Activated CD4-positive, alpha-beta T cell treated with anti-CD3 and anti-CD28 coated beads, Interleukin-2, amount 10 ng/mL, durations not matched to agents 7 days and 5 days (primary cell): ENCODE results near the gene EFCC1. TPM values are rescaled to one million over a fixed set of nuclear protein-coding genes. Genes with fewer than 3 reads are reported as not detected.

ENCODE experiments used
- CTCF ChIA-PET: fragments of 350-600 bp; sonication (Branson Sonifier 250); formaldehyde crosslinking; loops from one replicate; lab custom pipeline; 2021; ENCODE audit warnings: antibody characterized with exemption; lab: Charles Lee
- POLR2A ChIA-PET: fragments of 350-600 bp; sonication (Branson Sonifier 250); formaldehyde crosslinking; loops from one replicate; lab custom pipeline; 2021; ENCODE audit warnings: antibody characterized with exemption; lab: Charles Lee
- DNase-seq: peaks from one replicate; pipeline ENCODE4 v3.0.0-alpha.2; 2020
- H3K27ac Mint-ChIP-seq: one replicate; pipeline ENCODE4 v1.8.0; 2021; ENCODE audit warnings: mild to moderate bottlenecking, moderate library complexity, mixed read lengths
- H3K27me3 Mint-ChIP-seq: one replicate; pipeline ENCODE4 v1.8.0; 2021; ENCODE audit warnings: mixed read lengths
- H3K36me3 Mint-ChIP-seq: one replicate; pipeline ENCODE4 v1.8.0; 2021; ENCODE audit warnings: low read depth, mixed read lengths
- H3K4me1 Mint-ChIP-seq: one replicate; pipeline ENCODE4 v1.8.0; 2021; ENCODE audit warnings: mixed read lengths
- H3K4me3 Mint-ChIP-seq: one replicate; pipeline ENCODE4 v1.8.0; 2021; ENCODE audit warnings: mild to moderate bottlenecking, moderate library complexity, mixed read lengths
- H3K9me3 Mint-ChIP-seq: one replicate; pipeline ENCODE4 v1.8.0; 2021; ENCODE audit warnings: mixed read lengths
- total RNA-seq, 2 experiments: library from RNA; stranded (reverse); gene quantifications; one replicate each; pipeline ENCODE4 v1.2.3, GENCODE V29; 2021

Gene EFCC1
- total RNA-seq, 2 experiments from 2014 or later, result 0.07 TPM; not detected in 1

DNA sequence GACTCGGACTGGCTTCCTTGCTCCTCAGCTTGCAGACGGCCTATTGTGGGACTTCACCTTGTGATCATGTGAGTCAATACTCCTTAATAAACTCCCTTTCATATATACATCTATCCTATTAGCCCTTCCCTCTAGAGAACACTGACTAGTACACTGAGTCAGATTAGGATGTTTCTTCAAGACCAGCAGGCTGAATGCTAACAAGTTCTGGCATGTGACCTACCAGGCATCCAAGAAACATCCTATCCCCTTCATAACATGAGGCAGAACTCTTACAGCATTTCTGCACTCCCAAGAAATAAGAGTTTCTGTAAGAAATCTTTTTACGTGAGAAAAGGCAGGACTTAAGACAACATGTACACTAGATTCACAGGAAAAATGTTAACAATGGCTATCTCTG is 16.5 kb upstream of the EFCC1 start:
- Mint-ChIP-seq H3K4me3 (no peak overlapping the region), H3K27ac (no peak overlapping the region), H3K27me3 (no peaks in the 10 kb centered on the region), H3K4me1 (peaks cover 3% of the 10 kb centered on the region), H3K9me3 (no peaks in the 10 kb centered on the region), H3K36me3 (no peaks in the 10 kb centered on the region)
- ChIA-PET POLR2A (no interaction called here), CTCF (no interaction called here)
- DNase-seq, result no peak

DNA sequence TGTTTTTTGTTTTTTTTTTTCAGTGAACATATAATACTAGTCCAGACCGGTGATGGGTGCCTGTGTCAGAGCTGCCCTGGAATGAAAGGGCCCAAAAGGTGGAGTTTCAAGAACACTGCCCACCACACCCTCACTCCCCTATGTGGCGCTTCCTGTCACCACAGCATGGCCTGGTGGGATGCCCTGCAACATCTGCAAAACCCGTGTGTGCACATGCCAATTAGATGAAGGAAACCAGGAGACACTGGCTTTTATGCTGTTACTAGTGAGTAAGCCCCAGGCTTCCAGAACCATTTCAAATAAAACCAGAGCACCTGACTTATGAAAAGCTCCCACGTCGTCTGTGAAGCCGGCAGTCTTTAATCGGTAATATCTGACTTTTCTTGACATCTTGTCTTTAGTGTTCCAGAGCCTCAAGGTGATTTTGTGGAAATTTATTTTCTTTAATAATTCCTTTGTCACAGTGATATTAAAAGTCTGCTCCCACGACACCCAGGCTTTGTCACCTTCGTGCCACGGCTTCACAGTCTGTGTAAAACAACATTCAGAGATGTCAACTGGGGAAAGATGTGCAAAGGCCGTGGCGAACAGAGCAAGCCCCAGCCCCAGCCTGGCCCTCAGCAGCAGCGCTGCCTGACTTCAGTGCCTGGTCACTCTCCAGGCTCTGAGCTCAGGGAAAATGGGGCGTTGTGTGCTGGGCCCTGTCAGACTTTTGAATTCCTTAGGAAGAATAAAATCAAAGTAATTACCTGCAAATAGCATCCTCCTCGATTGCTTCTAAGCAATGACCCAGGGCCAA is 13.6 kb upstream of the EFCC1 start:
- Mint-ChIP-seq H3K9me3 (no peaks in the 10 kb centered on the region), H3K36me3 (no peaks in the 10 kb centered on the region), H3K27me3 (no peaks in the 10 kb centered on the region), H3K4me1 (peaks cover 3% of the 10 kb centered on the region), H3K4me3 (no peak overlapping the region), H3K27ac (no peak overlapping the region)
- POLR2A ChIA-PET, result no interaction called here
- CTCF ChIA-PET, result interaction anchor here (0.6 kb wide), 1 partner anchor 137 kb away, joined by 3 read pairs; no protein-coding TSS in a partner anchor
- no peak for DNase-seq

DNA sequence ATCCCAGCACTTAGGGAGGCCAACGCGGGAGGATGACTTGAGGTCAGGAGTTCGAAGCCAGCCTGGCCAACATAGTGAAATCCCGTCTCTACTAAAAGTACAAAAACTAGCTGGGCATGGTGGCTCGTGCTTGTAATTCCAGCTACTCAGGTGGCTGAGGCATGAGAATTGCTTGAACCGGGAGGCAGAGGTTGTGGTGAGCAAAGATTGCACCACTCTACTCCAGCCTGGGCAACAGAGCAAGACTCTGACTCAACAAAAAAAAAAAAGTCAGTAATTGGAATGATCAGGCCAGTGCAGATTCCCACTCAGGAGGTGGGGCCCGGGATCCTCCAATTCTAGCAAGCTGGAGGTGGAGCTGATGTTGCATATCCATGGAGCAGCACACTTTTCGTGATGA is 12.8 kb upstream of the EFCC1 start:
- Mint-ChIP-seq H3K27ac (no peak overlapping the region), H3K9me3 (no peaks in the 10 kb centered on the region), H3K4me1 (peaks cover 10% of the 10 kb centered on the region), H3K4me3 (no peak overlapping the region), H3K36me3 (no peaks in the 10 kb centered on the region), H3K27me3 (no peaks in the 10 kb centered on the region)
- CTCF ChIA-PET, result interaction anchor here (0.9 kb wide), 1 partner anchor 15 kb away, joined by 3 read pairs; no protein-coding TSS in a partner anchor
- POLR2A ChIA-PET, result no interaction called here
- no peak for DNase-seq

DNA sequence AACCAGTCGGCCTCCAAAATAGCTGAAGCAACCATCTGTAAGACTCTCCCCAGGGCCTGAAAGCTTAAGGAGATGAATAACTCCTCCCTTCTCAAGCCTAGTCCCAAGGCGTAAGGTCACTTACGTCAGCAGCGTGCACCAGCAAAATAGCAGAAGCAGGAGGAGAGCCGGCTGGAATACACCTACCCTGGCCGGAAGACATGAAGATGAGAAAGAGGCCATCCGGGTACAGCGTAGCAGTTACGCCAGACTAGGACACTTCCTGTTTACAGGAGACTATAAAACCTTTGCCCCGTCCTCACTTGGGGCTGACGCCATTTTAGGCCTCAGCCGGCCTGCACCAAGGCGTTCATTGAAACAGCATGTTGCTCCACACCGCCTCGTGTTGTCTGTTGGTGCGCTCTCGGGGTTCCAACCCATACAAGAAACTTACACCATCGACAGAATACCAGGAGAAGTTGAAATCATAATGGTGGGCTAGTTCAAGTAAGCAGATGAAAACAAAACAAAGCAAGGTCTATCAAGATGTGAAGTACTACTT is 9.7 kb upstream of the EFCC1 start:
- Mint-ChIP-seq H3K36me3 (no peaks in the 10 kb centered on the region), H3K4me1 (peaks cover 33% of the 10 kb centered on the region), H3K27ac (no peak overlapping the region), H3K4me3 (no peak overlapping the region), H3K27me3 (no peaks in the 10 kb centered on the region), H3K9me3 (no peaks in the 10 kb centered on the region)
- no peak for DNase-seq
- CTCF ChIA-PET, result interaction anchor here (1.4 kb wide), 1 partner anchor 16 kb away, joined by 4 read pairs; no protein-coding TSS in a partner anchor
- POLR2A ChIA-PET, result no interaction called here

DNA sequence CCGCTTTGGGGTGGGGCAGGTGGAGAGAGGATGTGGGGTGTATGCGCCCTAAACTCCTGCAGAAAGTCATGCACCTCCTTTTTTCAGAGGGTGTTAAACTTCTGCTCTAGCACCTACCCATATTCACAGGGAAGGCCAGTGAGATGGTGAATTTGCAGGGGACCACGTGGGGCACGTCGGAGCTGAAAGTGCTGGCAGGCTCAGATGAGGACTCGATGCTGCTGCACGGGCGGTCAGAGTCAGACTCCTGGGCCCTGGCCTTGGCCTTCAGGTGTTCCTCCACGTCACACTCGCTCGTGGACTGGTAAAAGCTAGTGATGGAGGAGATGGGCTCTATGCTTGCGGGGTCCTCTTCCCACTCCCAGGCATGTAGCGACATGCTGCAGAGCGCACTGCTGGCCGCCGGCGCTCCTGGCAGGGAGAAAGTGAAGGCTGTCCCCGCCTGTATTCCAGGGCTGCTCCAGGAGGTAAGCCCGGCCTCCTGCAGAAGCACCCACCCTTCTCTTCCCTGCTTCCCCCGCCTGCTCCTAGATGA is 8.1 kb upstream of the EFCC1 start:
- CTCF ChIA-PET, result interaction anchor here (0.6 to 2.9 kb wide), 4 partner anchors 22 to 33 kb away, joined by 4 to 11 read pairs (median 5); no protein-coding TSS in a partner anchor
- Mint-ChIP-seq H3K9me3 (peaks cover 5% of the 10 kb centered on the region), H3K36me3 (no peaks in the 10 kb centered on the region), H3K27ac (no peak overlapping the region), H3K4me3 (peak overlapping the region; percentile 17), H3K27me3 (peaks cover 5% of the 10 kb centered on the region), H3K4me1 (peaks cover 33% of the 10 kb centered on the region)
- no peak for DNase-seq
- POLR2A ChIA-PET, result no interaction called here

DNA sequence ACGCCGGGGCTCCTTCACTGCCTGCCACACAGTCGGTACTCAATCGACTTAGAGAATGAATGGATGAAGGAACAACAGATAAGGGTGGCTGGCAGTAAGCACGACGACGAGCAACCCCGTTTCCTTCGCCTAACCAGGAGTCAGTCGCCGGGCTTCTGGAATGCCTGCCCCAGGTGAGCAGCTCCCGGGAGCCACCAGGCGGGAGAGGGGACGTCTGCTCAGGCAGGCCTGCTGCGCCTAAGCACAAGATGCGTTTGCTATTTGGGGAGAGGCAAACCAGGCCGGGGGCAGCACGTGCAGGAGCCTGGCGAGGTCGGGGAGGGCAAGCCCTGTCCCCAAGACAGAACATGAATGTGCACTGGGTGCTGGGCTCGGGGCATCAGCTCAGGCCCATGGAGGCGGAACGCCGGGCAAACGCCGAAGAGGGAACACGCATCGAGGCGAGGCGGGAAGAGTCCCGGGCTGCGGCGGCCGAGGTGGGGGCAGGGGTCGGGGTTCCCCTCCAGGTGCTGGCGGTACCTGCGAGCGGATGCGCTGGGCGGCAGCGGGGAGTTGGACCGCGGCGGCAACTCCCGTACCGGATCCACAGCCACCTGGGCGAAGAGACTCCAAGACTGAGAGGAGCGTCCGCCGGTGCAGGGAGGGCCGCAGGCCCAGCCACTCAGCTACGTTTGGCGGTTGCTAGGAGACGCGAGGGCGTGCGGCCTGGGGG is 7.5 kb upstream of the EFCC1 start, which contains the start of gene CFAP92:
Gene CFAP92, minus strand, starts transcription at position 616 of the 712 bp plus-strand sequence. CDS start 772 bp downstream, outside the sequence.
- CTCF ChIA-PET, result interaction anchor here (0.7 to 2.9 kb wide), 6 partner anchors 11 to 250 kb away, joined by 3 to 11 read pairs (median 4); no protein-coding TSS in a partner anchor
- Mint-ChIP-seq H3K27ac (peak within 1 kb of the TSS; percentile 76), H3K27me3 (peaks cover 10% of the 10 kb centered on the region), H3K4me3 (peak within 1 kb of the TSS; percentile 43), H3K9me3 (peaks cover 5% of the 10 kb centered on the region), H3K36me3 (no peaks in the 10 kb centered on the region), H3K4me1 (peaks cover 38% of the 10 kb centered on the region)
- POLR2A ChIA-PET, result no interaction called here
- peak; percentile 93 for DNase-seq

DNA sequence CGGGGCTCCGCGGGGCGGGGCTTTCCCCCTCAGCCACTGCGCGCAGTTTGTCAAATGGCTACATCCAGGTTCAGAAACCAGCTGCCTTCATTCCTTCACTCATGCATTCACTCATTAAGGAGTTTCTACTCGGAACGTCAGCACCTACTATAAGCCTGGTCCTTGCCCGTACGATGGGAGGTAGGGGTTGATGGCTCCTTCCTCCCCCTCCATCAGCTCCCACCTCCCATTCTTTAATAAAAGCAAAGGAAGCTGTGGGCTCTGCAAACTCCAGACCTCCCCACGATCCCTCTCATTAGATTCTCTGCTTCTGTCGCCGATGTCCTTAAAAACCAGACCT is 7.0 kb upstream of the EFCC1 start:
- ChIA-PET CTCF (interaction anchor here (0.7 to 2.9 kb wide), 7 partner anchors 9 to 249 kb away, joined by 3 to 11 read pairs (median 4); no protein-coding TSS in a partner anchor), POLR2A (no interaction called here)
- H3K27me3 Mint-ChIP-seq, result peaks cover 15% of the 10 kb centered on the region
- H3K4me3 Mint-ChIP-seq, result peak overlapping the region; percentile 43
- peaks cover 5% of the 10 kb centered on the region for H3K9me3 Mint-ChIP-seq
- DNase-seq, result no peak
- peak overlapping the region; percentile 71 for H3K27ac Mint-ChIP-seq
- no peaks in the 10 kb centered on the region for H3K36me3 Mint-ChIP-seq
- H3K4me1 Mint-ChIP-seq, result peaks cover 44% of the 10 kb centered on the region

DNA sequence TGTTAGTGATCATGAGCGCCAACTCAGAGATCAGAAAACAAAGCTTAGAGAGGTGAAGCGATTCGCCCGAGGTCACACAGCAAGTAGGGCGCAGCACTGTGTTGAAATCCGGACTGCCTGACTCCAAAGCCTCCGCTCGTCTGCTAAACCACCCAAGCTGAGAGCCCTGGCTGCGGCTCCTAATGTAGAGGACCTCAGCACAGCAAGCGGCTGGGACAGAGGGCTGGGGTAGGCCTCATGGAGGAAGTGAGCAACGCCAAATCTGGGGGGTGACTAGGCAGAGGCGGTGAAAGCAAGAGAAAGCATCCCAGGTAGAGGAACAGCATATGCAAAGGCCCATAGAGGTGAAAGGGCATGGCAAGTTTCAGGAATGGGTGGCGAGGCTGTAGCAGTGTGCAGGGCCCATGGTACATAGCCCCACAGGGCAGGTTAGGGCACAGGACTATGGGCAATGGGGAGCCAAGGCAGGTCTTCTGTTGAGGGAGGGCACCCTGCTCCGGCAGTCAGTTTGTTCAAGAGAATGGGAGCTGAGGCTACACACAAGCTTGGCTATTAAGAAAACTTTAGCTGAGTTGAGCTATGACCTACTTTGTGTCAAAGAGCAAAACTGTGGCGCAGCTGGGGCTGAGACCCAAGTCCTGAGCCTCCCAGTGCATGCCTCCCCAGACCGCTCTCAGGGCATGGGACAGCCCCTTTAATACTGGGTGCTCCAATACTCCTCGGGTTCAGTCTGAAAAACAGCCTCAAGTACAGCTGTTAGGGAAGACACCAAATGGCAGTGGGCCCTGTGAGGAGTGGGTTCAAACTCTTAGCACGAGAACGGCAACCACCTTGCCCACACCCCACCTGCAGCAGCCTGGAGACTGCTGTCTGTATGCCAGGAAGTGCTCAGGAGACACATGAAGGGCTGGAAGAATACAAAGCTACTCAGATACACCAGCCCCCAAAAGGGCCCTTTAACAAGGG is 6.2 kb upstream of the EFCC1 start:
- Mint-ChIP-seq H3K27me3 (peaks cover 19% of the 10 kb centered on the region), H3K4me1 (peaks cover 47% of the 10 kb centered on the region), H3K4me3 (peak overlapping the region; percentile 43), H3K9me3 (peaks cover 5% of the 10 kb centered on the region), H3K36me3 (no peaks in the 10 kb centered on the region), H3K27ac (peak overlapping the region; percentile 76)
- no peak for DNase-seq
- POLR2A ChIA-PET, result no interaction called here
- CTCF ChIA-PET, result interaction anchor here (0.7 to 2.9 kb wide), 16 partner anchors 9 to 248 kb away, joined by 3 to 11 read pairs (median 4); no protein-coding TSS in a partner anchor

DNA sequence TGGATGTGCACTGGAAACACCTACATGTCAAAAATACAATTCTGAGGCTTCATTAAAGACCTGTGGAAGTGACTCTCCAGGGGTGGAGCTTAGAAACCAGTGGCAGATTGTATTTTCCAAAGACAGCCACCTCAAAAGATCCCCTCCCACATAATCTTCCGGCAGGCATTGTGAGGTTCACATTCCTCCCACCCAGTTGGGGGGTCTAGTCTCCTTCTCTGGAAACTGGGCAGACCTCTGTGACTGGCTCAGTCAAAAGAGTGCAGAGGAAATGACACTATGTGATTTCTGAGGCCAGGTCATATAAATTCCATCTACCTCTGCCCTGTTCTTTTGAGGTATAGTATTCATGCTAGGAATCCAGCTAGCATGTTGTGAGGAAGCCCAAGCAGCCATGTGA is 5.4 kb upstream of the EFCC1 start:
- no peak overlapping the region for H3K4me3 Mint-ChIP-seq
- ChIA-PET CTCF (interaction anchor here (0.5 to 2.9 kb wide), 11 partner anchors 8 to 200 kb away, joined by 3 to 11 read pairs (median 3); no protein-coding TSS in a partner anchor), POLR2A (no interaction called here)
- no peak for DNase-seq
- H3K27ac Mint-ChIP-seq, result no peak overlapping the region
- peaks cover 49% of the 10 kb centered on the region for H3K4me1 Mint-ChIP-seq
- H3K36me3 Mint-ChIP-seq, result no peaks in the 10 kb centered on the region
- peaks cover 28% of the 10 kb centered on the region for H3K27me3 Mint-ChIP-seq
- peaks cover 5% of the 10 kb centered on the region for H3K9me3 Mint-ChIP-seq

DNA sequence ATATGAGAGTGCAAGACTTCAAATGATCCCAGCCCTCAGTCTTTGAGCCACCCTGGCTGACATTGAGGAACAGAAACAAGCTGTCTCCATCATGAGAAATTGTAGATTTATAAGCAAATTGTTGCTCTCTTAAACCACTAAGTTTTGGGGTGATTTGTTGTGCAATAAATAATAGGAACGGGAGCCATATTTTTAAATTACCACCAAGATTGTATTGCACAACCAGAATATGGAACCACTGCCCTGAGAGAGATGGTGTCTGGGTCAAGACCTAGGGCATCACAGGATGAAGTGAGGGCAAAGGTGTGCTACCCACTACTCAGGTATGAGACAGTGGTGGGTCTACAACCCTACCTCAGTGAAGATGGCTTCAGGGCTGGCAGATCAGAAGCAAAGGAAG is 4.9 kb upstream of the EFCC1 start:
- ChIA-PET CTCF (interaction anchor here (1.0 to 2.9 kb wide), 7 partner anchors 11 to 35 kb away, joined by 3 to 11 read pairs (median 4); no protein-coding TSS in a partner anchor), POLR2A (no interaction called here)
- peaks cover 50% of the 10 kb centered on the region for H3K4me1 Mint-ChIP-seq
- H3K27ac Mint-ChIP-seq, result no peak overlapping the region
- H3K27me3 Mint-ChIP-seq, result peaks cover 30% of the 10 kb centered on the region
- no peaks in the 10 kb centered on the region for H3K36me3 Mint-ChIP-seq
- no peak for DNase-seq
- no peak overlapping the region for H3K4me3 Mint-ChIP-seq
- H3K9me3 Mint-ChIP-seq, result peaks cover 5% of the 10 kb centered on the region

DNA sequence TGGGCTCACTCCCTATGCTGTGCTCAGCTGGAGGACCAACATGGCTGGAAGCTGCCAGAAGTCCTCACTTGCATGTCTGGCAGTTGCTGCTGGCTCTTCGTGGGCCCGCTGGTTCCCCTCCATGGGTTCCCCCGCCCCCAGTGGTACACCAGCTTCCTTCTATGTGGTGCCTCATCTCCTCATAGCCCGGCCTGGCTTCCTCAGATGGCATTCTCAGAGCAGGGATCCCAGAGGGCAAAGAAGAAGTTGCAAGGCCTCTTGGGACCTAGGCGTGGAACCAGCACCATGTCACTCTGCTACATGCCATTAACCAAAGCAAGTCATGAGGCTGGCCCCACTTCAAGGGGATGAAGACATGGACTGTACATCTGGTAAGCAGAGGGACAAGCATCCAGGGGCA is 4.4 kb upstream of the EFCC1 start:
- Mint-ChIP-seq H3K4me3 (no peak overlapping the region), H3K36me3 (no peaks in the 10 kb centered on the region), H3K27me3 (peaks cover 30% of the 10 kb centered on the region), H3K9me3 (peaks cover 5% of the 10 kb centered on the region), H3K27ac (no peak overlapping the region), H3K4me1 (peaks cover 48% of the 10 kb centered on the region)
- CTCF ChIA-PET, result interaction anchor here (1.3 to 1.7 kb wide), 3 partner anchors 15 to 34 kb away, joined by 3 to 5 read pairs (median 4); no protein-coding TSS in a partner anchor
- POLR2A ChIA-PET, result no interaction called here
- no peak for DNase-seq
